T-helper 1 cell (primary cell): Measurements from ENCODE around the gene PLEKHA3.
A peak's percentile ranks its signal among the peaks of the same experiment; 100 is the strongest.
"Not testable (repeated sequence)": the region's sequence is repeated elsewhere in the genome, so short reads cannot be mapped to it uniquely, and the experiment has no call there.

Experiments
- DNase-seq, 5 donors: peaks; one replicate each; pipeline ENCODE4 v3.0.0-alpha.2; 2012 to 2020
- total RNA-seq, 4 donors: gene quantifications; one replicate each; lab custom pipeline; 2026; lab: John Stamatoyannopoulos, UW

Gene PLEKHA3
- total RNA-seq, result 30.4 to 40.7 (median 32.8) reads per million in 4 donors

- DNase-seq, result peak; percentile 63 to 84 (median 70)
Observed at GRCh38 chr2:178480227-178481181, at the start of gene PLEKHA3. Gene PLEKHA3 (plus strand): TSS chr2:178480457. CDS start chr2:178480870, 413 bp downstream.

GRCh38 chr2:178436662-178437061 lies 43.6 kb upstream of the PLEKHA3 start:
- no peak for DNase-seq

GRCh38 chr2:178441426-178441825 lies 38.8 kb upstream of the PLEKHA3 start:
- DNase-seq, result no peak

- no peak for DNase-seq
Observed at GRCh38 chr2:178448968-178449661, 31.1 kb upstream of the PLEKHA3 start.

- no peak for DNase-seq
Observed at GRCh38 chr2:178449700-178450523, 30.3 kb upstream of the PLEKHA3 start.

- peak; percentile 65 to 82 (median 69) for DNase-seq
Observed at GRCh38 chr2:178450524-178450773, 29.8 kb upstream of the PLEKHA3 start.

GRCh38 chr2:178450774-178451525 lies 29.3 kb upstream of the PLEKHA3 start, which contains the start of the genes PJVK and PRKRA:
Gene PJVK (plus strand): TSS chr2:178451378. CDS start chr2:178453410, 2,032 bp downstream.
Gene PRKRA (minus strand): TSS chr2:178451175. CDS start chr2:178451030, 145 bp downstream.
- DNase-seq, result peak; percentile 92 to 97 (median 93)

- no peak for DNase-seq
Observed at GRCh38 chr2:178452334-178452733, 27.9 kb upstream of the PLEKHA3 start.

- DNase-seq, result no peak
Observed at GRCh38 chr2:178452870-178453269, 27.4 kb upstream of the PLEKHA3 start.

- DNase-seq, result no peak
Observed at GRCh38 chr2:178455947-178456346, 24.3 kb upstream of the PLEKHA3 start.

- DNase-seq, result no peak
Observed at GRCh38 chr2:178457390-178457886, 22.8 kb upstream of the PLEKHA3 start.

GRCh38 chr2:178469219-178469849 lies 10.9 kb upstream of the PLEKHA3 start:
- no peak for DNase-seq

GRCh38 chr2:178471313-178471712 lies 8.9 kb upstream of the PLEKHA3 start:
- not testable (repeated sequence) for DNase-seq

- no peak for DNase-seq
Observed at GRCh38 chr2:178473373-178473772, 6.9 kb upstream of the PLEKHA3 start.

GRCh38 chr2:178473931-178474330 lies 6.3 kb upstream of the PLEKHA3 start:
- DNase-seq, result no peak

GRCh38 chr2:178474560-178474959 lies 5.7 kb upstream of the PLEKHA3 start:
- DNase-seq, result no peak

- no peak for DNase-seq
Observed at GRCh38 chr2:178476477-178476876, 3.8 kb upstream of the PLEKHA3 start.

GRCh38 chr2:178477443-178478129 lies 2.7 kb upstream of the PLEKHA3 start:
- DNase-seq, result no peak

GRCh38 chr2:178478130-178478438 lies 2.2 kb upstream of the PLEKHA3 start:
- DNase-seq, result no peak

GRCh38 chr2:178478439-178479274 lies 1.6 kb upstream of the PLEKHA3 start, which contains the start of gene FKBP7:
Gene FKBP7 (minus strand): TSS chr2:178478600. CDS start chr2:178478499, 101 bp downstream.
- peak; percentile 75 to 86 (median 85) for DNase-seq
